Ovary (tissue), 3 donors: ENCODE results near the gene GLDN.

ENCODE experiments used
- CTCF ChIP-seq, 3 donors: fragments of 450-650 bp in 2 of 3; fragments of 200-600 bp in 1 of 3; IDR thresholded peaks; one replicate each; pipeline versions ENCODE4 v1.5.1 to v1.8.0; 2016 to 2022; ENCODE audit warnings: antibody characterized with exemption in 3 of 3, mild to moderate bottlenecking in 1 of 3
- EP300 ChIP-seq: sonication (generic); formaldehyde crosslinking; IDR thresholded peaks from one replicate; pipeline ENCODE4 v1.6.1; 2017; ENCODE audit warnings: antibody characterized with exemption
- POLR2A ChIP-seq: fragments of 450-650 bp; IDR thresholded peaks from one replicate; pipeline ENCODE4 v1.6.1; 2017; ENCODE audit warnings: antibody characterized with exemption, mild to moderate bottlenecking, moderate library complexity
- donor health status: DM: no; HTN: no; CAD: no.

DNA sequence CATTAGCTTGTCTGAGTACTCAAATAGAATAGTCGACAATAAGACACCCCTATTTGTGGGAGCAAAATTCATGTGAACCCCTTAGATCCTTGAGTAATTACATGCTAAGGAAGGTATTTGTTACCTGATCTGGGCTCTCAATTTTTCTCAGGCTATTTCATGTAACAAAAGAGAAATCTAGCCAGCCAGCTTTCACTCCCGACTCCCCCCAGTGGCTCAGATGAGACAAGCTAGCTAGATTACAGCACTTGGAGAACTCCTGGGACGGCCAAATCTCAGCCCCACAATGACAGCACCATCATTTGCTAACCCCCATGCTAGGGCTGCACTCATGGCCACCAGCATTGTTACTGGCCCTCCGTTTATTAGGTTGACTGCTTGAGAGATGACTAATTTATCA, 41.3 kb downstream of the GLDN start:
- TF ChIP-seq CTCF (IDR thresholded peaks at IDR 0.05) (no peak), POLR2A (no peak), EP300 (no peak)
